Astrocyte of the cerebellum (primary cell): ENCODE results near the gene SPOCK1.

ENCODE experiments used
- DNase-seq: peaks from one replicate; pipeline ENCODE4 v3.0.0-alpha.2; 2011; ENCODE audit warnings: low read depth
- H3K4me3 ChIP-seq: 2 replicates; pipeline ENCODE4 v1.5.1; 2011; ENCODE audit warnings: mild to moderate bottlenecking, low read depth, low read length, moderate library complexity
- CTCF ChIP-seq: IDR thresholded peaks from 2 replicates; pipeline ENCODE4 v1.5.1; 2012; ENCODE audit warnings: low read length, low read depth, moderate library complexity, mild to moderate bottlenecking; ENCODE audit errors: missing control alignments
- in situ Hi-C: cut with HindIII; loops from 2 replicates; pipeline ENCODE4 v1.10.0; 2017; ENCODE audit warnings: low sequenced_read_pairs

SPOCK1 gene

GRCh38 chr5:137309290-137309689 lies 189.8 kb downstream of the SPOCK1 start:
- no peak overlapping the region for H3K4me3 ChIP-seq
- DNase-seq, result no peak
- no peak for TF ChIP-seq CTCF
- in situ Hi-C loops, result no loop called here

GRCh38 chr5:137308311-137308710 lies 190.8 kb downstream of the SPOCK1 start:
- H3K4me3 ChIP-seq, result no peak overlapping the region
- no peak for TF ChIP-seq CTCF
- in situ Hi-C loops, result no loop called here
- no peak for DNase-seq

GRCh38 chr5:137306903-137307302 lies 192.2 kb downstream of the SPOCK1 start:
- DNase-seq, result no peak
- H3K4me3 ChIP-seq, result no peak overlapping the region
- in situ Hi-C loops, result no loop called here
- TF ChIP-seq CTCF, result no peak

- in situ Hi-C loops, result no loop called here
- no peak for DNase-seq
- no peak overlapping the region for H3K4me3 ChIP-seq
- no peak for TF ChIP-seq CTCF
Measured at GRCh38 chr5:137305971-137306602, 193.0 kb downstream of the SPOCK1 start.

- no peak for DNase-seq
- H3K4me3 ChIP-seq, result no peak overlapping the region
- no peak for TF ChIP-seq CTCF
- in situ Hi-C loops, result no loop called here
Measured at GRCh38 chr5:137304226-137304874, 194.8 kb downstream of the SPOCK1 start.

GRCh38 chr5:137303509-137303908 lies 195.6 kb downstream of the SPOCK1 start:
- in situ Hi-C loops, result no loop called here
- no peak for TF ChIP-seq CTCF
- no peak overlapping the region for H3K4me3 ChIP-seq
- DNase-seq, result no peak
